Muscle of leg (tissue), 16 donors: ENCODE data around the gene CCDC30. TPM values are rescaled to one million over a fixed set of nuclear protein-coding genes. Genes with fewer than 3 reads are reported as not detected.

ENCODE experiments used
- DNase-seq: peaks from one replicate; pipeline ENCODE4 v3.0.0; 2013
- H3K27ac ChIP-seq: one replicate; pipeline ENCODE4 v1.5.1; 2013; ENCODE audit warnings: mild to moderate bottlenecking, low read length, control low read depth
- H3K27me3 ChIP-seq: one replicate; pipeline ENCODE4 v1.6.1; 2013; ENCODE audit warnings: low read length; ENCODE audit not compliant: control insufficient read depth, insufficient read depth
- H3K36me3 ChIP-seq: one replicate; pipeline ENCODE4 v1.6.1; 2013; ENCODE audit warnings: low read length; ENCODE audit not compliant: control insufficient read depth, insufficient read depth
- H3K4me1 ChIP-seq: one replicate; pipeline ENCODE4 v1.6.1; 2013; ENCODE audit warnings: low read length; ENCODE audit not compliant: control insufficient read depth, insufficient read depth
- H3K4me3 ChIP-seq: one replicate; pipeline ENCODE4 v1.5.1; 2013; ENCODE audit warnings: low read length, control low read depth
- H3K9me3 ChIP-seq: replicated peaks from 2 replicates; pipeline ENCODE4 v1.6.1; 2013; ENCODE audit warnings: low read depth, low read length; ENCODE audit not compliant: control insufficient read depth
- WGBS: methylation state at CpG from one replicate; pipeline ENCODE4 v1.1.5; 2013; ENCODE audit warnings: missing lambda C conversion rate; ENCODE audit not compliant: insufficient coverage; 5-methylcytosine and 5-hydroxymethylcytosine counted together
- long read RNA-seq, 11 donors: transcript quantifications; one replicate each; lab custom pipeline, GENCODE V29; 2026
- polyA plus RNA-seq, 8 donors: library from polyadenylated mRNA; unstranded; fragments of 120-200 nt; gene quantifications; one replicate each; pipeline versions ENCODE4 v1.2.1 to v1.2.3, GENCODE V29; 2013; ENCODE audit warnings: inconsistent platforms in 1 of 8, low replicate concordance in 1 of 8; ENCODE audit not compliant: insufficient read length in 8 of 8, insufficient read depth in 1 of 8
- total RNA-seq: library from RNA; stranded (reverse); fragments of 120-200 nt; gene quantifications from one replicate; pipeline ENCODE4 v1.2.4, GENCODE V29; 2013

CCDC30 gene
- total RNA-seq = 1.7 TPM
- 1 to 10 TPM; 1.2 to 3.5 (median 1.9) TPM for polyA plus RNA-seq
- long read RNA-seq, donor 1 = 0 reads
- long read RNA-seq, donor 2 = 0 reads
- long read RNA-seq, donor 3 = 0 reads
- long read RNA-seq, donor 4 = 0 reads
- long read RNA-seq, donor 5 = 0 reads
- long read RNA-seq, donor 6 = 0 reads
- long read RNA-seq, donor 7 = 0 reads
- long read RNA-seq, donor 8 = 0 reads
- long read RNA-seq, donor 9 = 0 reads
- long read RNA-seq, donor 10, partial matches to known transcripts = 0 of 1 reads
- long read RNA-seq, donor 10, other reads (novel, unspliced or antisense) = 0 of 1 reads
- long read RNA-seq, donor 11 = 0 reads

GRCh38 chr1:42462828-42463763, at the start of gene CCDC30:
Gene CCDC30, plus strand, starts transcription at chr1:42463286. Its CDS starts 17,266 bp downstream, at chr1:42480552.
- no peaks in the 10 kb centered on the region for H3K9me3 ChIP-seq
- peak within 1 kb of the TSS; percentile 72 for H3K4me3 ChIP-seq
- H3K36me3 ChIP-seq = peaks cover 9% of the 10 kb centered on the region
- H3K4me1 ChIP-seq = peaks cover 5% of the 10 kb centered on the region
- H3K27me3 ChIP-seq = no peaks in the 10 kb centered on the region
- peak within 1 kb of the TSS; percentile 63 for H3K27ac ChIP-seq
- 2% methylated on average over 59 of the region's 59 CpGs for WGBS
- DNase-seq = peak; percentile 99

GRCh38 chr1:42414551-42415496, 48.3 kb upstream of the CCDC30 start:
- Histone ChIP-seq H3K27me3 (no peaks in the 10 kb centered on the region), H3K9me3 (no peaks in the 10 kb centered on the region), H3K36me3 (no peaks in the 10 kb centered on the region), H3K4me1 (peaks cover 25% of the 10 kb centered on the region), H3K4me3 (no peak overlapping the region), H3K27ac (no peak overlapping the region)
- DNase-seq = no peak
- WGBS = 60% methylated on average over 9 of the region's 17 CpGs

- peak overlapping the region; percentile 42 for H3K27ac ChIP-seq
Observed at GRCh38 chr1:42417166-42417565, 45.9 kb upstream of the CCDC30 start.

GRCh38 chr1:42418516-42418915, 44.6 kb upstream of the CCDC30 start:
- no CpG with 5 or more reads among the region's 1 CpG for WGBS
- H3K27me3 ChIP-seq = no peaks in the 10 kb centered on the region
- H3K4me3 ChIP-seq = no peak overlapping the region
- H3K4me1 ChIP-seq = peaks cover 57% of the 10 kb centered on the region
- H3K36me3 ChIP-seq = no peaks in the 10 kb centered on the region
- H3K27ac ChIP-seq = no peak overlapping the region
- no peaks in the 10 kb centered on the region for H3K9me3 ChIP-seq
- DNase-seq = no peak

More at GRCh38 chr1:42417166-42417565, 45.9 kb upstream of the CCDC30 start:
- Histone ChIP-seq H3K36me3 (no peaks in the 10 kb centered on the region), H3K4me3 (no peak overlapping the region), H3K4me1 (peaks cover 47% of the 10 kb centered on the region), H3K9me3 (no peaks in the 10 kb centered on the region), H3K27me3 (no peaks in the 10 kb centered on the region)
- 80% methylated on average over 1 of the region's 3 CpGs for WGBS
- DNase-seq = peak; percentile 82

GRCh38 chr1:42419126-42419821, 43.8 kb upstream of the CCDC30 start:
- H3K4me3 ChIP-seq = no peak overlapping the region
- H3K36me3 ChIP-seq = no peaks in the 10 kb centered on the region
- H3K9me3 ChIP-seq = no peaks in the 10 kb centered on the region
- 50% methylated on average over 1 of the region's 5 CpGs for WGBS
- H3K4me1 ChIP-seq = peaks cover 61% of the 10 kb centered on the region
- DNase-seq = peak; percentile 90
- H3K27ac ChIP-seq = peak overlapping the region; percentile 83
- H3K27me3 ChIP-seq = no peaks in the 10 kb centered on the region

GRCh38 chr1:42420121-42420520, 43.0 kb upstream of the CCDC30 start:
- peak; percentile 59 for DNase-seq
- H3K27ac ChIP-seq = peak overlapping the region; percentile 83
- H3K9me3 ChIP-seq = no peaks in the 10 kb centered on the region
- no peak overlapping the region for H3K4me3 ChIP-seq
- peaks cover 61% of the 10 kb centered on the region for H3K4me1 ChIP-seq
- no peaks in the 10 kb centered on the region for H3K36me3 ChIP-seq
- no peaks in the 10 kb centered on the region for H3K27me3 ChIP-seq
- 40% methylated on average over 1 of the region's 7 CpGs for WGBS

GRCh38 chr1:42420911-42421585, 42.0 kb upstream of the CCDC30 start:
- Histone ChIP-seq H3K4me1 (peaks cover 61% of the 10 kb centered on the region), H3K27ac (peak overlapping the region; percentile 83), H3K27me3 (no peaks in the 10 kb centered on the region), H3K9me3 (no peaks in the 10 kb centered on the region), H3K36me3 (no peaks in the 10 kb centered on the region), H3K4me3 (no peak overlapping the region)
- 8% methylated on average over 8 of the region's 10 CpGs for WGBS
- DNase-seq = peak; percentile 96

- peak; percentile 60 for DNase-seq
- no peaks in the 10 kb centered on the region for H3K9me3 ChIP-seq
- WGBS = 14% methylated on average over 6 of the region's 9 CpGs
- H3K27me3 ChIP-seq = no peaks in the 10 kb centered on the region
- no peak overlapping the region for H3K4me3 ChIP-seq
- peaks cover 53% of the 10 kb centered on the region for H3K4me1 ChIP-seq
- no peaks in the 10 kb centered on the region for H3K36me3 ChIP-seq
- H3K27ac ChIP-seq = no peak overlapping the region
Observed at GRCh38 chr1:42422737-42423136, 40.3 kb upstream of the CCDC30 start.

- no peaks in the 10 kb centered on the region for H3K9me3 ChIP-seq
- H3K27me3 ChIP-seq = no peaks in the 10 kb centered on the region
- H3K4me1 ChIP-seq = peaks cover 46% of the 10 kb centered on the region
- no peaks in the 10 kb centered on the region for H3K36me3 ChIP-seq
- H3K27ac ChIP-seq = peak overlapping the region; percentile 56
- peak; percentile 43 for DNase-seq
- WGBS = 100% methylated on average over 2 of the region's 3 CpGs
- H3K4me3 ChIP-seq = no peak overlapping the region
Observed at GRCh38 chr1:42423681-42424080, 39.4 kb upstream of the CCDC30 start.
